HG03571 (cell line): ENCODE data around the gene CACNA1C.

Experiments
- ATAC-seq: cut with Tn5 transposase; IDR thresholded peaks from one replicate; pipeline ENCODE4 v1.9.1; 2021; ENCODE audit not compliant: unreplicated experiment

The CACNA1C gene

DNA sequence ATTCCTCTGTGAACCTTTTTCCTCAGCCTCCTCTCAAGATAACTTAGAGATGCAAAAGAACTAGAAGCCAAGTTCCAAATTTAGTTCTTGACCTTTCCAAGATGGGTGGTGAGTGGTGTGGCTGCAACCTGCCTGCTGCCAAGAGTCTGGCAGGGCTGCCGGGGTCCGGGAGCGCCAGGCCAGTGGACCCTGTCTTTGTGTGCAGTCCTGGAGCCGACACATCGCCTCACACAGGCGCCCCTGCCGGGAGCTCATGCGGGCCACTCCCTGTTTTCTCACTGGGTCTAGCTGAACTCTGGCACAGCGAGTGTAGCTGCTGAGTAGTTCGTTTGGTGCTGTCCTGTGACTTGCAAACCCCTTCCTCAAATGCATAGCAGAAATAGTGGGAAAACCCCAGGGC is 84.9 kb downstream of the CACNA1C start:
- no peak for ATAC-seq

- ATAC-seq: no peak
Observed at GRCh38 chr12:2138294-2138693, 85.5 kb downstream of the CACNA1C start.

DNA sequence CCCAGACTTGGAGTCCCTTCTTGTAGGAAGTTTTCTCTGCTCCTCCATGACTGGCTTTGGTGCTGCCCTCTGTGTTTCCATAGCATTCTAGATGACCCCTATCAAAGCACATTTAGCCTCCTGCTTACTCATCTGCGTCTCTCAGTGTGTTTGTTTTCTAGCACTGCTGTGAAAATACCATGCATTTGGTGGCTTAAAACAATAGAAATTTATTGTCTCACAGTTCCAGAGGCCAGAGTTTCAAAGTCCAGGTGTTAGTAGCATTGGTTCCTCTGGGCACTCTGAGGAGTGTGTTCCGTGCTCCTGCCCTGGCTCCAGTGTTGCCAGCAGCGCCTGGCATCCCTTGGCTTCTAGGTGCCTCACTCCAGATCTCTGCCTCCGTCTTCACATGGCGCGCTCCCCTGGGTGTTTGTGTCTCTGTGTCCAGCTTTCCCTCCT is 86.1 kb downstream of the CACNA1C start:
- no peak for ATAC-seq

GRCh38 chr12:2139651-2140050 is 86.9 kb downstream of the CACNA1C start:
- ATAC-seq: no peak

DNA sequence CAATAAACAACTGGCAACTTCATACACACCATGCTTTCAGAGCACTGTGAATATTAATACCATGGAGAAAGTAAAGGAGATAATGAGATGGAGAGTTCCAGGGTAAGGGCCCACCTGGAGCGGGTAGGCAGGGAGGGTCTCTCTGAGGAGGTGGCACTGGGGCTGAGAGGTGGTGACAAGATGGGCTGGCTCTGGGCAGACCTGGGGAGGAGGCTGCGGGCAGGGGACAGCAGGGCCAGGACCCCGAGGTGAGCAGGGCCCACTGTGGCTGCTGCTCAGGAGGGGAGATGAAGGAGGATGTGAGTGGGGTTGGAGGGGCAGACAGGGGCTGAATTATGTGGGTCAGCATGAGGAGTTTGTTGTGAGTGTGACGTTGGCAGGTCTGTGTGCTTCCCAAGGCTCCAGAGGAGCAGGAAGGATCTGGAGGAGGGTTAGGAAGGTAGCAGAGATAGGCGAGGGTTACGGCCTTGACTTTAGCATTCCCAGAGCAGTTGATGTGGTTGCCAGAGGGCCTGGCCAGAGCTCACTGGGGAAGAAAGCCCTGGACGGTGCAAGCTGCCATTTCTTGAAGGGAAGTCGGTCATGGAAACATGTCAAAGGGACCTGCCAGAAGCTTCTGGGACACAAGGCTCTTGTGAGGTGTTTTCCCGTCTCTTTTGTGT is 88.2 kb downstream of the CACNA1C start:
- no peak for ATAC-seq

- ATAC-seq: no peak
Observed at GRCh38 chr12:2142068-2142467, 89.3 kb downstream of the CACNA1C start.

GRCh38 chr12:2144951-2145350 is 92.2 kb downstream of the CACNA1C start:
- no peak for ATAC-seq

DNA sequence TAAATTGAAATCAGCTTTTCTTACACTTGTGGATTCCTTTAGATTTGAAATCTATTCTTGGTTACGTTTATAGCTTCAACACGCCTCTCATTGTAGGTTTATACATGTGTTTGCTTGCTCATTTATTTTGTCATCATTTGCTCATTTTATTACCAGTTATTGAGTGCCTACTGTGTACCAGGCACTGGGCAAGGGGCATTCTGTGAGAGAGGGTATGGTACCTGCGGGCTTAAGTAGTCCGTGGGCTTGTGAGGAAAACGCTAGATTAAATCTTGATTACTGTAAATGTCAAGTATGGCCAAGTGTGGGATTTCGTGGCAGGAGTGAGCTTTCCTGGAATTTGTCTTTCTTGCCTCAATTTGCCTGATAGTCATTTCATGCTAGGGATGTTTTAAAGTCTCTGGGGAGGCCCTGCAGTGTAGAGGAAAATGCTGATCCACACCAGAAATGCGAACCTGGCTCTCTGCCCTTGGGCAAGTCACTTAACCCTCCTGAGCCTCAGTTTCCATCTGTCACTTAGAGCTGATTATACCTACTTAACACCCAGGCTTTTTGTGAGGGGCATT is 92.7 kb downstream of the CACNA1C start:
- ATAC-seq: no peak

- ATAC-seq: no peak
Observed at GRCh38 chr12:2147335-2147734, 94.5 kb downstream of the CACNA1C start.

GRCh38 chr12:2149091-2149490 is 96.3 kb downstream of the CACNA1C start:
- ATAC-seq: no peak

GRCh38 chr12:2150833-2151232 is 98.0 kb downstream of the CACNA1C start:
- no peak for ATAC-seq

- no peak for ATAC-seq
Observed at GRCh38 chr12:2151391-2151790, 98.6 kb downstream of the CACNA1C start.

- ATAC-seq: no peak
Observed at GRCh38 chr12:2152134-2152533, 99.3 kb downstream of the CACNA1C start.

DNA sequence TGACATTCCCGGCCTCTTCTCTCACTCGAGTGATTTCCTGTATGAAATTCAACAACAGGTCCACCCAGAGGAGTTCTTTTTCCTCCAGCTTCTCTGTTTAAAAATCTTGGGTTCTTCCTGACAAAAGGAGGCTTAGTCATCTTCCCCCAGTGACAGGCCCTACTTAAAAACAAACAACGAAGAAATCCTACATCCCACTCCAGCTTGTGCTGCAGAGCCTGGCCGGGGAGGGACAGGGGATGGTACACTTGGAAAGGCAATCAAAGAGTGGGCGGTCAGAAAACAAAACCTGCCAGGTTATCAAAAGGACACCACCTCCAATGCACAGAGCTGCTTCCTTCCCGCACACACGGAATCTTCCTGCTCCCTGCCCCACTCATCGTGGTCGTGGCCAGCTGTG is 101.3 kb downstream of the CACNA1C start:
- no peak for ATAC-seq

GRCh38 chr12:2154521-2154920 is 101.7 kb downstream of the CACNA1C start:
- ATAC-seq: no peak

- no peak for ATAC-seq
Observed at GRCh38 chr12:2156333-2156732, 103.5 kb downstream of the CACNA1C start.

DNA sequence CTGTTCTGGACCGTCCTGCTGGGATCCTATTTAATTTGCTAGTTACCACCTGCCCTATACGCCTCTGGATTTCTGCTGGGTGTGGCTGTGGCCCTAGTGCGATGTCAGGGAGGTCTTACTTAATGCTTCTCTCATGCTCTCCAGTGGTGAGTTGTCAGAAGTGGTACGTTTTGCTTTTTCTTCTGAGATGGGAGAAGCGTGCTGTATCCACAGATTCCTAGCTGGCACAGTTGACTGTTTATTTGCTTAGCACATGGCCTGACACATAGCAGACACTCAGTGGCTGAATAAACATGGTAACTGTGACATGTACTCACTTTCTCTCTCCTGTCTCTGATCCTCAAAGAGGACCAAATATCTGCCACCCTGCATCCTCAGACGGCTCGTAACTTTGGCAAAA is 107.3 kb downstream of the CACNA1C start:
- no peak for ATAC-seq

DNA sequence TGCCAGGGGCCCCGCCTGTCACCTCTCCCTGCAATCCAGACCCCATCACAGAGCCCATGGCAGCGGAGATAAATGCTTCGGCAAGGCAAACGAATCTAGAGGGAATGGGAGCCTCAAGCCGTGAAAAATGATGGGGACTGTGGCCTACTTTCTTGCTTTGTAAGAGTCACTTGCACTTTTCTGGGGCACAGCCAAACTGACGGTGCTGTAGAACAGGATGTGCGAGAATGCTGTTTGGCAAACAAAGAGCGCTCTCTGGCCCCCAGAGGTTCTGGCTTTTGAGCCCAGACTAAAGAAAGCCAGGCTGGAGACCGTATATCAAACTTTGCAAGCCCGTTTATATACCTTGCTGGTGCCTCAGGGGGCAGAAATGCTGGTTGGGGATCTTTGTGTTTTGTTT is 108.7 kb downstream of the CACNA1C start:
- no peak for ATAC-seq

GRCh38 chr12:2163177-2163941 is 110.6 kb downstream of the CACNA1C start:
- ATAC-seq: no peak

GRCh38 chr12:2165021-2165420 is 112.2 kb downstream of the CACNA1C start:
- ATAC-seq: no peak

DNA sequence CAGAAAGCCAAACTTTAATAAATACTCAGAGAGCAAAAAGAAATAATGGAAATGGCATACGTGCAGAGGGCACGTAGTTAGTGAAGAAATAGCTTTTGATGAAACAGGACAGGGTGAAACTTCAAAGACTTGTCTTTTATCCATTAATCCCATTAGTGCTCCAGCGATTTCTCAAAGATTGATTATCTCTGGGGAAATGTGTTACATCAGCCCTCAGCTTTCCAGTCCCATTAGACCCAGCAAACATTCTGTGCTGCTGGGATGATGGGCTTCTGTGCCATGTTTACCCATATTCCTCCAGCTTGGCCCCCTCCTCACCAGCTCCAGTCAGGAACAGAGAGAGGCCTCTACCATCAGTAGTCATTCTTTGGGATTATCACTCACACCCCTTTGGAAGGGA is 113.1 kb downstream of the CACNA1C start:
- no peak for ATAC-seq

DNA sequence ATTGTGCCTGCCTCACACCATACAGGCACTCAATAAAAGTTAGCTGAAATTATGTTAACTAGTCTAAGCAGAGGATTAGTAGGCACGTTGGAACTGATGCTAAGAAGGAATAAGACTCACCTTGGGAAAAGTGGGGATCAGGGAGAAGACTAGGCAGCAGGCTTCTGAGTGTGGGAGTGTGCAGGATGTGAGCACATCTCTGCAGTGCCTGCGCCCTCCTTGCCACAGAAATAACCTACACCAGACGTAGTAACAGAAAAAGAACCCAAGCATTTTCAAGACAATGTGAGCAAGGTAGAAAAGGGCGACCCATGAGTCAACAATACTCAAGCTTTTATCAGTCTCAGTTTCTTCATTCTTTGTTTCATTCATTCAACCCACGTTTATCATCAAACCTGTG is 113.9 kb downstream of the CACNA1C start:
- no peak for ATAC-seq
